Measurements from ENCODE around the gene INMT. TPM values are rescaled to one million over a fixed set of nuclear protein-coding genes. Genes with fewer than 3 reads are reported as not detected.

INMT gene
- total and polyA plus RNA-seq, 2 of the 8 experiments (the other 6 are each of a cell fraction or from before 2014, with no cell fraction given): 0.60 to 0.94 TPM

GRCh38 chr7:30741289-30741688 lies 10.6 kb upstream of the INMT start (continued):
- TF ChIP-seq CHD7 (IDR thresholded peaks at IDR 0.05; ENCODE audit: insufficient replicate concordance, low read length): no peak
- TF ChIP-seq SP4 (IDR thresholded peaks at IDR 0.05; ENCODE audit: low read length): no peak
- TF ChIP-seq CTCF (IDR thresholded peaks at IDR 0.05; ENCODE audit: control extremely low read depth in 1 of 3, insufficient read depth in 1 of 3, low read depth in 1 of 3, low read length in 3 of 3): no peak
- TF ChIP-seq GTF2F1 (IDR thresholded peaks at IDR 0.05; ENCODE audit: borderline replicate concordance, low read depth, low read length): no peak
- TF ChIP-seq HDAC6 (IDR thresholded peaks at IDR 0.05; ENCODE audit: low read depth, low read length): no peak
- TF ChIP-seq CTBP2 (IDR thresholded peaks at IDR 0.05; ENCODE audit: borderline replicate concordance, insufficient read depth, insufficient read length, low read length): no peak
- TF ChIP-seq POU5F1 (IDR thresholded peaks at IDR 0.05; ENCODE audit: low read depth, low read length): no peak
- no peak for TF ChIP-seq GABPA (IDR thresholded peaks at IDR 0.05; ENCODE audit: borderline replicate concordance, insufficient read depth, low read length)
